Measurements from ENCODE around the gene MAP1S.

- TF ChIP-seq FOXM1 (IDR thresholded peaks at IDR 0.05; ENCODE audit: borderline replicate concordance) (no peak), BHLHE40 (IDR thresholded peaks at IDR 0.05; ENCODE audit: borderline replicate concordance) (no peak), TARDBP (IDR thresholded peaks at IDR 0.05) (no peak), L3MBTL2 (conservative IDR thresholded peaks at IDR 0.05) (no peak), ZNF384 (IDR thresholded peaks at IDR 0.05) (no peak), ARNT (IDR thresholded peaks at IDR 0.05) (no peak), ELF4 (IDR thresholded peaks at IDR 0.05) (no peak), SP1 (IDR thresholded peaks at IDR 0.05) (no peak), CTBP1 (IDR thresholded peaks at IDR 0.05; ENCODE audit: borderline replicate concordance) (no peak), PKNOX1 (IDR thresholded peaks at IDR 0.05) (no peak), SUZ12 (IDR thresholded peaks at IDR 0.05) (no peak), FOXA1 (IDR thresholded peaks at IDR 0.05) (no peak), NFRKB (IDR thresholded peaks at IDR 0.05) (no peak), LEF1 (IDR thresholded peaks at IDR 0.05; ENCODE audit: borderline replicate concordance) (no peak)
Observed at GRCh38 chr19:17743874-17744580, 24.7 kb downstream of the MAP1S start.

Data from HEK293T (cell line).